Lower leg skin (tissue), 3 donors: ENCODE measurements around the gene GPBP1.

ENCODE experiments used
- CTCF ChIP-seq, 3 donors: fragments of 450-650 bp; IDR thresholded peaks; one replicate each; pipeline ENCODE4 v1.5.1; 2016; ENCODE audit warnings: antibody characterized with exemption in 3 of 3, mild to moderate bottlenecking in 3 of 3, moderate library complexity in 2 of 3
- POLR2A ChIP-seq, 2 donors: fragments of 450-650 bp; IDR thresholded peaks; one replicate each; pipeline ENCODE4 v1.6.1; 2016 to 2017; ENCODE audit warnings: antibody characterized with exemption in 2 of 2, mild to moderate bottlenecking in 1 of 2, moderate library complexity in 1 of 2

GRCh38 chr5:57276353-57276752 lies 102.5 kb downstream of the GPBP1 start:
- no peak for TF ChIP-seq CTCF (IDR thresholded peaks at IDR 0.05)
- TF ChIP-seq POLR2A (IDR thresholded peaks at IDR 0.05), result no peak
